CD4-positive, alpha-beta T cell treated with Interleukin-4 for 4 hours (primary cell): Measurements from ENCODE around the gene GPRC5D.
A peak's percentile ranks its signal among the peaks of the same experiment; 100 is the strongest.

ENCODE experiments used
- DNase-seq: peaks from one replicate; pipeline ENCODE4 v3.0.0-alpha.2; 2020

Gene GPRC5D

DNA sequence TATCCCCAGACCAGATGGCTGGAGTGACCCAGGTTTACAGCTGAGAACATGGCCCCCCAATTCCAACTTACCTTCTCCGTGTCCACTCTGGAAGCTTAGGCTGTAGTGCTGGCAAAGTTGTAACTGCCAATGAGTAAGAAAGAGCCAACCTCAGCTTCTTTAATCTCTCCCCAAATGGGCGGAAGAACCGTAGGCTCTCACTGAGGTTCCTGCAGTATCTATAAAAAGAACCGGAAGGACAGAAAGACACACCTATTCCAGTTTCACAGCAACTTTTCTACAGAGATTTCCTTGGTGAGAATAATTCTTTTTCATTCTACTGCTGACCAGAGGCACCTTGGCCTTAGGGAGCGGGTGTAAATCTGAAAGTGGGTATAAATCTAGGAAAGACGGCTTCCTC is at the start of gene GPRC5D:
Gene GPRC5D (minus strand): TSS at position 135 of the 400 bp plus-strand sequence. CDS start 1,786 bp downstream, outside the sequence.
- DNase-seq, result no peak

DNA sequence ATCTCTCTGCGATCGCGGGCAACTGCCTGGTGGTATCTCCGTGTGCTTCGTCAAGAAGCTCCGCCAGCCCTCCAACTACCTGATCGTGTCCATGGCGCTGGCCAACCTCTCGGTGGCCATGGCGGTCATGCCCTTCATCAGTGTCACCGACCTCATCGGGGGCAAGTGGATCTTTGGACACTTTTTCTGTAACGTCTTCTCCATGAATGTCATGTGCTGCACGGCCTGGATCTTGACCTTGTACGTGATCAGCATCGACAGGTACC is 49.7 kb upstream of the GPRC5D start:
- no peak for DNase-seq

DNA sequence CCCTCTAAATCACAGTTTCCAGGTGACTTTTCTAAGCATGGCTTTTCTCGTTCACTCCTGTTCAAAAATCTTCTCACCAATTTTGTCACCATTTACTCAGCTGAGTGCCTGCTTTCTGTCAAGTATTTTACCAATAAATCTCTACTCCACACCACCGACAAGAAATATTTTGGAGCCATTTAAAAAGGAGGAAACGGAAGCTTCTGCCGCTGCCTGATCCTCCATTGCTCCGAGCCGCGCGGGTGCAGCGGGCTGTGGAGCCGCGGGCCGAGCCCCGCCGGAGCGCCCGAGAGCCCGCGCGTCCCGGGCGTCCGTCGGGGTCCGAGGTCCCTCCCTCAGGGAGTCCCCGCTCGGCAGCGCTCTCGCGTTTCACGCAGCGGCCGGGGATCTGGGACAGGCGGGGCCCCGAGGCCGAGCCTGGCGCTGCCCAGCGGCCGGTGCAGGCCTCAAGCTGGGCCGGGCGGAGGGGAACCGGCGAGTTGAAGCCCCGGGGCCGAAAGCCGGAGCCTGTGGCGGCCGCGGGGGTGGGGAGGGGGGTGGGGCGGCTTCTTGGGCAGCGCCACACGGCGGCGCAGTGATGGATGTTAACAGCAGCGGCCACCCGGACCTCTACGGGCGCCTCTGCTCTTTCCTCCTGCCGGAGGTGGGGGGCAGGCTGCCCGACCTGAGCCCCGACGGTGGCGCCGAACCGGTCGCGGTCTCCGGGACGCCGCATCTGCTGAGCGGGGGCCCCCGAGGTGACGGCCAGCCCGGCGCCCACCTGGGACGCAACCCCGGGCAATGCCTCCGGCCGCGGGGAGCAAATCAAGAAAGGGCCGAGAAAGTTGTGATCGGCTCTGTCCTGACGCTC is 49.2 kb upstream of the GPRC5D start:
- DNase-seq, result peak; percentile 23

DNA sequence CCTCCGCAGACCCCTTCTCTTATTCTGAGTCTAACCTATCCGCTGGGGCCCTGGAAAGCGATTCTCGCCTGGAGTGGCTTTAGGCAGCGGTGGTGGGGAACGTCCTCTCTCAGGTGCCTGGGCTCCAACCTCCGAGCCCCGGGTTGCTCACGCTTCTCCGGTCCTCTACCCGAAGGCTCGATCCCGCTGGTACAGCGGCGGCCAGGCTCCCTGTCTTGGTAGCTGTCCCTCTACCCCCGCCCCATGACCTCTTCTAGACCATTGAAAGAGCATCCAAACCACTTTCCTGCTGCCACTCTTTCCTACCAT is 48.6 kb upstream of the GPRC5D start:
- no peak for DNase-seq

DNA sequence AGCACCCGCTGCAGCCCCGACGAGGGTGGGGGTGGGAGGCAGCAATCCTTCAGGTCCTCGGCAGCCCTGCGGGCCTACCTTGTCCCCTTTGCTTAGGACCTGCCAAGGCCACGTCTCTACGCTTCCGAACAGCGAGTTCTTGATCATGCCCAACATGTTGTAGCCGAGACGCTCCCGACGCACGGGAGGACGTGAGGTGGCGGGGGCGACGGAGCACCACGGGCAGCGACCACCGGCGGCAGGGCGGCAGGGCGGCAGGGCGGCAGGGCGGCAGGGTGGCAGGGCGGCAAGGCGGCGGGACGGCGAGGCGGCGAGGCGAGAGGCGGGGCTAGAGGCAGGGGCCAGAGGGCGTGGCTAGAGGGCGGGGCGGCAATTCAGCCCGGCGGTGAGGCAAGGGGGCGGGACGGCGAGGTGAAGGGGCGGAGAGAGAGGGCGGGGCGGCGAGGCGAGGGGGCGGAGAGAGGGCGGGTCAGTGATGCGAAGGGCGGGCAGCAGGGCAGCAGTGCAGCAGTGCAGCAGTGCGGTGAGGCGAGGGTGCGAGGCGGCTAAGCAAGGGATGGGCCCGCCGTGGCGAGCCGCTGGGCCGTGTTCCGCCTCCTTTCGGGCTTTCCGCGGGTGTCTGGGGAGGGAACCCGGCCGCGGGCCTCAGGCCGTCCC is 48.1 kb upstream of the GPRC5D start, which contains the start of gene HEBP1:
Gene HEBP1 (minus strand): TSS at position 307 of the 657 bp plus-strand sequence. CDS start 151 bp downstream, at position 156.
- DNase-seq, result peak; percentile 91

DNA sequence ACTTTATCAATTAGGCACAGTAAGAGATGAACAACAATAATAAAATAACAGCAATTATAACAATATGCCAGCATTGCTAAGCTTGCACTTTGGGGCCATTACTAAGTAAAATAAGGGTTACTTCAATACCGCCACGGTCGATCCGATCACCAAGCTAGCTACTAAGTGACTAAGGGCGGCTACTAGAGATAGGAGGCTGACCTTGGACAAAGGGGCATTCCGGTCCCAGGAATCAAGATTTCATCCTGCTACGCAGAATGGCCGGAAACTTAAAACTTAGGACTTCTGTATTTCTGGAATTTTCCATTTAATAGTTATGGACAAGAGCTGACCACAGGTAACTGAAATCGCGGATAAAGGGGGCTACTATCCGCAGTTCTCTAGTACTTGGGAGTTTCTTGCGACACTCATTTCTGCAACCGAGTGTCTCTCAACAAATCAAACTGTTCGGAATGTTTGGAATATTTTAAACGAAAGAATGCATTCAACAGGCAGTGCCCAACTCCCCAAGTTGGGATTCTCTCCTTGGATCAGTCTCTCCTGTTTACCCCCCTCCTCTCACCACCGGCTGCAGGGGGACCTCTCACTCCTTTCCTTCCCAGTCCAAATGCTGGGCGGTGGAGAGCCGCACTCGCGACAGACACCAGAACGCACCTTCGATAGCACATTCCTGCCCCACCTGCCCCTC is 47.4 kb upstream of the GPRC5D start:
- no peak for DNase-seq

DNA sequence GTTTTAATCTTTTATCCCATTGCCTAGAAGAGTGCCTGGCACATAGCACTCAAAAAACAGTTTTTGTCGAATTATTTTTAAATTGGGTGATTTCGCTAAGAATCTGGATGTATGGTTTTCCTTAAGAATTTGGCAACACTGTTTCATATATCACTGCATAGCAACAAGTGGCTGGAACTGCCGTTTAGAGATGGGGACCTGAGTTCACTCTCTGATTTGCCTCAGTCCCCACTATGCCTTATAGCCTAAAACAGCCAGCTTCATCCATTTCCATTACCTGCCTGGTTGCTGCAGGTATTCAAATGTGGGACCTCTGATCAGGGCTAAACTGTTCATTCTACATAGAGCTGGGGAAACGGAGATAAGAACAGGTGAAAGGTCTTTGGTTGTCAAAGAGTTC is 46.3 kb upstream of the GPRC5D start:
- no peak for DNase-seq

DNA sequence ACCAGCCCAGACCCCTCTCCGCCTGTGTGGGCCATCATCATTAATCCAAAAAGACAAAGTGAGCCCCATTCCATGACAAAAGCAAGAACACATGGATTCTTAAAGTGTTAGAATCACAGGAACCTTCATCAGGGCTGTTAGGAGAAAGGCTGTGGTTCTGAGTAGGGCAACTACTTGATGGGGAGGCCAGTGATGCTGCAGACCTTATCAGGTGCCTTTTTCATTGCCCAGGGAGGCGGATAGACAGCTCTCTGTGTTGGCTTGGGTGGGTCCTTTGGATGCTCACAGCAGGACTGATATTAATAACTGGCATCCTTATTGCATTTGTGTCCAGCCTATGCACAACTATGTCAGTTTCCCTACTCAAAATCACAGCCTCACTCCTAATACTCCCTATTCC is 45.8 kb upstream of the GPRC5D start:
- no peak for DNase-seq

DNA sequence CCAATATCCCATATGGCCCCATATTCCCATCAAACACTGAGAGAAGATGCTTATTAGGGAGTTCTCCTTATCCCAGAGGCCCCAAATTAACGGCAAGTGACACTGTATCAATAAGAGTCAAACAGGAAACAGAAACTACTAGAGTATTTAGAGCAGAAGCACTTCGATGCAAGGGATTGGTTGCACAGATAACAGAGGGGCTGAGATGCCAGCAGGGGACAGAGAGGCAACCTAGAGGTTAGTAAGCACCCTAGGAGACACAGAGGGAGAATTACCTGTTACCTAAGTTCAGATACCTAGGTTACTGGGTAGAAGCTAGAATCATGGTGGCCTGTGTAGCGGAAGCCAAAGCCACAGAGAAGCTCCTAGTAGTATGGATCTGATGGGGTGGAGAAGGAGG is 45.2 kb upstream of the GPRC5D start:
- no peak for DNase-seq

DNA sequence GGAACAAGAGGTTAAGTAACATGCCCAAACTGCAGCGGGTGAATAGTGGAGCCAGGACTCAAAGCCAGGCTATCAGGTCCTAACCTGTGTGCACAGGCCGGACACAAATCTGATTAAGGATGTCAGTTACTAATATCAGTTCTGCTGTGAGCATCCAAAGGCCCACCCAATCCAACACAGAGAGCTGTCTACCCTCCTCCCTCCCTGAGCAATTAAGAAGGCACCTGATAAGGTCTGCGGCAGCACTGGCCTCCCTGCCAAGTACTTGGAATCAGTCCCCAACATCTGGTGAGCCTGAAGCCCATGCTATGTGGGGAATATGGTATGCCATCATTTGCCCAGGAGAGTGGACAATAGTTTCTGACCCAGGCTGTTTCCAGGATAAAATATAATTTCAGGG is 44.2 kb upstream of the GPRC5D start:
- no peak for DNase-seq

DNA sequence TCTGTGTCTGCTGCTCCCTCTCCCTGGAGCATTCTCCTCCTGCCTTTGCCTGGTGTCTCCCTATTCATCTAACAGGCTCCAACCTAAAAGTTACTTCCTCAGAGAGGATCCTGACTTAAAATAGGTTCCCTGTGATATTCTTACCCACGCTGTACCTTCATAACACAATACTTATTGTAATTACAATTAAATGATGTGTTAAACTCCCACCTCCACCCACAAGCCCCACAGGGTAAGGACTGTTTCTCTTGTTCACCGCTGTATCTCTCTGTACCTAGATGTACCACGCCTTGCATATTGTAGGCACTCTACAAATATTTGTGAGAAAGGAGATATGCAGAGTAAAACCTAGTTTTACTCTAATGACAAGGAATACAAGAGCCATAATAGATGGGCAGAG is 43.1 kb upstream of the GPRC5D start:
- no peak for DNase-seq

DNA sequence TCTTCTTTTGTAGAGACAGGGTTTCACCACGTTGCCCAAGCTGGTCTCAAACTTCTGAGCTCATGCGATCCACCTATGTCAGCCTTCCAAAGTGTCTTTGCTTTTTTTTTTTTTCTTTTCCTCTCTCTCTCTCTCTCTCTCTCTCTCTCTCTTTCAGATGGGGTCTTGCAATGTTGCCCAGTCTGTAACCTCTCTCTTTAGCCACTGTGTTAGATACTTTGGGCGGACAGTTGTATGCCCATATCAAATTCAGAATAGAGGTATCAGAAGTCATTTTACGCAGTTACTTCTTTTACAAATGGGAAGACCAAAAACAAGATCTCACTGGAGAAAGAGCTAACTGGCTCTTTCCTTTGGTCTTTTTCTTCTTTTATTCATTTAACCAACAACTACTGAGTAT is 41.4 kb upstream of the GPRC5D start:
- DNase-seq, result no peak

DNA sequence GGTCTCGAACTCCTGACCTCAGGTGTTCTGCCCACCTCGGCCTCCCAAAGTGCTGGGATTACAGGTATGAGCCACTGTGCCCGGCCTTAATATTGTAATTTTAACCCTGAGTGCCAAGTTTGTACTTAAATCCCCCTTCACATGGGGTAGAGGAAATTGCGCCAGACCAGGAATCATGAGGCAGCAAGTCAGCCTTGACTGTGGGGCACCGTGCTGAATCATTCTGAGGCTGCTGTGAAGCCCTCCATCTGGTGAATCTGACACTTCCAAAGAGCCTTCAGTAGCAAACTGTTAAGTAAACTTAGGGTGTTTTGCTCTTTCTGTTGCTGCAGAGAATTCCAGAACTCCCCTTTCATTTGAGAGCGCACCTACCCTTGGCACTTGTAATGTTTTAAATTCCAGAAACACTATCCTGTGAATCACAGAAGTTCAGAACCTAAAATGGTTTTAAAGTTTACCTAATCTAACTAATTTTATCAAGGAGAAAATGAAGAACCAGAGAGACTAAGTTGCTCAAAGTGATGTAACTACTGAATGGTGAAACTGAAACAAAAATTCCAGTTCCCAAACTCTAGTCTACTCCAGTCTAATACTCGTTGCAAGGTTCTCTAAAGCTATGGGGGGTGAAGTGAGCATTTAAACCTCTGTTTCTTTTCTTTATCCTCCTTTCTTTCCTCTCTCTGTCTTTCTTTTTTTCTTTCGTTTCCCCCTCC is 40.6 kb upstream of the GPRC5D start:
- DNase-seq, result no peak

DNA sequence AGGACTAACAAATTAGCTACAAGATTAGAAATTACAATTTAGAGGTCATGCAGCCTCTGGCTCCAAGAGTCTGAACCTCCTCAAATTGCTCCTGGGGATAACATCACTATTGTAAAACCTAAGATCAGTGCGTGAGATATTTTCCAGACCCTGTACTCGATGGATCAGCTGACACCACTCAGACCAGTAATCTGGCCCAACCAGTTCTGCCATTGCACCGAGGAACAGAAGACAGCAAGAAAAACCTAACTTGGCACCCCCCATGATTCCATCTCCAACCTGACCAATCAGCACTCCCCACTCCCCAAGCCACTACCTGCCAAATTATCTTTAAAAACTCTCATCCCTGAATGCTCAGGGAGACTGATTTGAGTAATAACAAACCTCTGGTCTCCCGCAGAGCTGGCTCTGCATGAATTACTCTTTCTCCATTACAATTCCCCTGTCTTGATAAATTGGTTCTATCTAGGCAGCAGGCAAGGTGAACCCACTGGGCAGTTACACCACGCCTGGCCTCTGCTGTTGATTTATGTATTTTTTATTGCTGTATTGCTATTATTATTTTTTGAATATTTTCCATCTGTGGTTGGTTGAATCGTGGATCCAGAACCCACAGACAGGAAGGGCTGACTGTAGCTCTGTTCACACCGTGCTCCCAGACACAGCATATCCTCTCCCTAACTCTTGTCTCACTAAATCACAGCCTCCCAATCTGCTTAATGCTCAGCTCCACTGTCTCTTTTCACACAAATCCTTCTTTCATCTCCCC is 38.9 kb upstream of the GPRC5D start:
- DNase-seq, result no peak

DNA sequence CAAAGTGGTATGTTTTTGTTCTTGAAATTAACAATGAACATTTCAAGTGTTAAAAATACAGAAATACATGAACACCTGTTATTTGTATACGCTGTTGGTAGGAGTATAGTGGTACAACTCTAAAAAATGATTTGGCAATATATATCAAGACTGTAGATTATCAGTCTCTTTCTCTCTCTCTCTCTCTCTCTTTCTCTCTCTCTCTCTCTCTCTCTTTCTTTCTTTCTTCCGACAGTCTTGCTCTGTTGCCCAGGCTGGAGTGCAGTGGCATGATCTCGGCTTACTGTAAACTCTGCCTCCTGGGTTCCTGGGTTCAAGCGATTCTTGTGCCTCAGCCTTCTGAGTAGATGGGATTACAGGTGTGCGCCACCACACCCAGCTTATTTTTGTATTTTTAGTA is 35.5 kb upstream of the GPRC5D start:
- no peak for DNase-seq

DNA sequence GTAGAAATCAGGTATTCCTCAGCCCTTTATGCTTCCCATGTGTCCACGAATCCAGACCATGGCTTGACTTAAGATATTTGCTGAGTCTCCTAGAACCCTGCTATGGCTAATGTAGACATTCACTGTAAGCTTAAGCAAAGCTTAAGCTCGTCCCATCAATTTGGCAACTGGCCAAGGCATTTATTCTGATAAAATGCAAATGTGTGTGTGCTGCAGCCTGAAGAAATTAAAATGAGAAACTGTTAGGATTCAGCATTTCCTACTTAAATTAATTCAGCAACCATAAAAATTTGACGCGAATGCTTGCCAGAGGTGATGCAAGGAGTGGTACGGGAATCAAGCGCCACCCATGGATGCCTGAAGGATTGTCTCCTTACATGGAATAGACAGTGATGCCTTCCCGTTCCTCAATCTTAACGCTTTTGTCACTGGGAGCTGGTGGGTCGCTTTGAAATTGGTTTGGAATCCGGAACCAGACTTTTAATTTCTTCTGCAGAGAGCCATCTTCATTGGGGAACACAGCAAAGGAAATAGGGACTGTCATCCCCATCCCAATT is 34.9 kb upstream of the GPRC5D start:
- no peak for DNase-seq

DNA sequence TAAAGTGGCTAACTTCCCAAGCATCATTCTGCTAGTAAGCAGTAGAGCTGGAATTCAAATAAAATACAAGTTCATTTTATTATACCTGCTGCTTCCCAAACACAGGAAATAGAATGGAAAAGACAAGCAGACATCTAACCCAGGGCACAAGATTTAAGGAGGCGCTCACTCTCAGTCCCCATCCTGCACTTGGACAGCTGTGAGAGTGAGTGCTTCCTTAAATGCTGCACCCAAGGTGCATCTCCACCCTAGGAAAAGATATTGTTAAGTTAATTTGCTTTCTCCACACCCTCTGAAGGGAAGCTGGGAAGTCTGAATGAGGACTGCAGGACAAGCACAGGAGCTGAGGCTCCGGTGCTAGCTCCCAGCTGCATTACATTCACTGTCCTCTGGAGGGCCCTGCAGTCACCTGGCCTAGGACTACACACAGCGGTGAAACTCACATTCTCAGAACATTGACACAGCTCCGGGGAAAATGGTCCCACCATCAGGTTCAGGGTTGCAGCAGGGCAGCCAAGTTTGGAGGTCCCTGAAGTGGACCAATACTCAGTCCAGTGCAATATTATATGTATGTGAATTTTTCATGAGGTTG is 33.9 kb upstream of the GPRC5D start:
- no peak for DNase-seq

DNA sequence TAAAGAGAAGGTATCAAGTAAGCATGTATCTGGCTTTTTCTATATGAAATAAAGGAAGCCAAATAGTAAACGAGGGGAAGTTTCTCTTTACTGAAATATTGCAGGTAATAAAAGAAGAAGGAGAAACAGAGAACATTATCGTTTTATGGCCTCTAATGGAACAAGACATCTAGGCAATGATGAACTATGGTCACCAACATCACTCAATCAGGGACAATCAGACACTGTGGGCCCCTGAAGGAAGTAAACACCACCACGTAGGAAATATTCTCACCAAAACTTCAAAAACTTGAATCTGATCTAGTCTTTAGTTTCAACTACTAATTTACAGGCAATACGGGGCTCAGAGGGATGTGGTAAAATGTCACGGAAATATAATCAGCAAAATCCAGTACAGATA is 32.2 kb upstream of the GPRC5D start:
- no peak for DNase-seq

DNA sequence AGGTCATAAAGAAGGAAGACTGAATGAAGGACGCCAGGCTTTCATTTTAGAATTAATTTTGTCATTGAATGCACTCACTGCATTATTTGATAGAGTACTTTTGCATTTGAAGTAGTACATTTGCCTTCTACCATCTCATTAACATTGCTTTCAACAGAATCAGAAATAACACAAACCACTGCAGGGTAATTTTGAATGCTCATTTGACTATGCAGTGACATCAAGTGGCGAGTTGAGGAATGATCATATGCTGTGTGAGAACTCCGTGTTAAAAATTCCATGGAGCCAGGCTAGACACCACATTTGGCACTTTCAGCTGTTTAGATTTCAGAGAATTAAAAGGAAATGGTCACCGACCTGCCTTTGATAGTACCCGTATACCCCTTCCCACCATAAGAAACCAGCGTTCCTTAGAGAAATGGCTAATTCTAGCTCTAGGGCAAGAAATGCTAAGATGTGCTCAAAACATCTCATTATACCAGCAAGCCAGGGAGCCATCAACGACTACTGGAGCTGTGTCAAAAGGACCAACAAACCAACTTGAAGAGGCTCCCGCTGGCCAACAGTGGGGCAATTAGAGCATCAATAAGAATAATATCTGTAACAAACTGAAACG is 31.6 kb upstream of the GPRC5D start:
- peak; percentile 21 for DNase-seq

DNA sequence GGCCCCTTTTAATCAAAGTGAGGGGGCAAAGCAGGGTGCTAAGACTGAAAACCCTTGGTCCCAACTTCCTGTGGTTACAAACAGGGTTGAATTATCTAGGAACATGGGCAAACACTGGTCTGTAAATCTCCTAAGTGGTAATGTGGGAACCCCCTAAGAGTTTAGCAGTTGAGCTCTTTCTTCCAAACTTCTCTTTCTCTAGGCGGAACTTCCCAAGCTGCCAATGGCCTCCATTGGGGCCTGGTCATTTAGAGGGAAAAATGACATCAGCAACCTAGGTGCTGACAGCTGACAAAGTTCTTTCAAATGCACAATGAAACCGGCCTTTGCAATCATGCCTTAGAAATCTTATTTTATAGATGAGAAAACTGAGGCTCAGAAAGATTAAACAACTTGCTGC is 30.4 kb upstream of the GPRC5D start:
- no peak for DNase-seq

DNA sequence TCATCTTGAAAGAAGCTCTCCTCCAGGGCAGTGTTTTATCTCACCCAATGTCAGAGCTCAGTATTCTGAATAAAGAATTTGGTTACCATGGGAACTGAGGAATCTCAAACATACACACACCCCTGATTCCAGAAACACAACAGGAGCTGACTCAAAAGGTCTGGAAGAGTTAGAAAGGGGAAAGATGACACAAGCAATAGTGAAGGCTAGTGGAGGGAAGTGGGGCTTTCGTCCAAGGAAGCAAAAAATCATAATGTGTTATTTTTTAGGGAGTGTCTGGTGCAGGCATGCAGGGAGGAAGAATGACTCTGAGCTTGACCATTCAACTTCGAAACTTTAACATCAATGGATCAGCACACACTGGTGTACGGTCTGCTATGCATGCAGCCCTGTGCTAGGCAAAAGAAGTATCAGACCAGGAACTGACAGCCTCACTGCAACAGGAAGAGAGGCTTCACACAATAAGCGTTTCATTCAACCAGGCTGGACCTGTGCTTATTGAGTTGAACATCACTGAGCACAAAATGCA is 27.8 kb upstream of the GPRC5D start:
- DNase-seq, result no peak
